Endothelial cell of umbilical vein (primary cell): ENCODE measurements around the gene PHAF1. TPM values are rescaled to one million over a fixed set of nuclear protein-coding genes. Genes with fewer than 3 reads are reported as not detected.

ENCODE experiments used
- BruUV-seq: library from RNA; stranded (reverse); fragments of 400-500 nt; replicated peaks from 2 replicates; lab custom pipeline; 2021; lab: Mats Ljungman, UMichigan
- CTCF ChIA-PET: fragments of 300-600, 350-600 bp; sonication (Branson Sonifier 250); formaldehyde crosslinking; loops from one replicate; lab custom pipeline; 2021; ENCODE audit warnings: antibody characterized with exemption, inconsistent platforms; lab: Charles Lee
- POLR2A ChIA-PET: fragments of 300-600, 350-600 bp; sonication (Branson Sonifier 250); formaldehyde crosslinking; loops from one replicate; lab custom pipeline; 2021; ENCODE audit warnings: antibody characterized with exemption, inconsistent platforms; lab: Charles Lee
- DNase-seq: peaks from one replicate; pipeline ENCODE4 v3.0.0-alpha.2; 2011; ENCODE audit warnings: low read depth, low spot score
- FAIRE-seq: peaks from 2 replicates; lab custom pipeline; 2011; peaks lifted over from hg19 to GRCh38; lab: Jason Lieb, UNC
- H2AFZ ChIP-seq: 2 replicates; pipeline ENCODE4 v1.6.0; 2012; ENCODE audit warnings: low read depth, low read length, control low read depth, inconsistent platforms
- H3K27ac ChIP-seq: 2 replicates; pipeline ENCODE4 v1.5.1; 2011; ENCODE audit warnings: low read depth, mild to moderate bottlenecking, control low read depth, low read length, moderate library complexity; ENCODE audit not compliant: insufficient read depth
- H3K27me3 ChIP-seq, 2 experiments: 2 replicates each; pipeline versions ENCODE4 v1.6.0 to v1.6.1; 2011; ENCODE audit warnings: low read length in 2 of 2, mixed read lengths in 1 of 2; ENCODE audit not compliant: control insufficient read depth in 2 of 2, insufficient read depth in 2 of 2
- H3K36me3 ChIP-seq, 2 experiments: 2 replicates in 1 of 2; 3 replicates in 1 of 2; pipeline ENCODE4 v1.5.1; 2011; ENCODE audit warnings: low read length in 2 of 2, mild to moderate bottlenecking in 1 of 2, moderate library complexity in 1 of 2; ENCODE audit not compliant: control insufficient read depth in 2 of 2, insufficient read depth in 2 of 2; ENCODE audit errors: extremely low read depth in 1 of 2
- H3K4me1 ChIP-seq: 3 replicates; pipeline ENCODE4 v1.5.1; 2011; ENCODE audit warnings: mild to moderate bottlenecking, low read length; ENCODE audit not compliant: control insufficient read depth, insufficient read depth; ENCODE audit errors: extremely low read depth
- H3K4me2 ChIP-seq: 2 replicates; pipeline ENCODE4 v1.6.1; 2011; ENCODE audit warnings: low read length, control low read depth, mixed read lengths; ENCODE audit not compliant: insufficient read depth
- H3K4me3 ChIP-seq, 3 experiments: fragments of 200-600 bp in 1 of 3; sonication (generic), shearing (Covaris generic) in 1 of 3; replicated peaks in 1 of 3; 2 replicates each; pipeline ENCODE4 v1.5.1; 2011 to 2016; ENCODE audit warnings: control low read depth in 3 of 3, low read length in 3 of 3, mild to moderate bottlenecking in 2 of 3, inconsistent platforms in 1 of 3, low read depth in 1 of 3, moderate library complexity in 1 of 3; ENCODE audit not compliant: insufficient read depth in 1 of 3
- H3K79me2 ChIP-seq: 2 replicates; pipeline ENCODE4 v1.6.0; 2012; ENCODE audit warnings: low read length, inconsistent platforms; ENCODE audit not compliant: control insufficient read depth, insufficient read depth
- H3K9ac ChIP-seq: replicated peaks from 2 replicates; pipeline ENCODE3; 2011; ENCODE audit warnings: low read length, control low read depth; ENCODE audit not compliant: insufficient read depth; ENCODE audit errors: extremely low read depth
- H3K9me1 ChIP-seq: replicated peaks from 3 replicates; pipeline ENCODE4 v1.6.0; 2011; ENCODE audit warnings: mild to moderate bottlenecking, low read length; ENCODE audit not compliant: control insufficient read depth, insufficient read depth; ENCODE audit errors: extremely low read depth
- H3K9me3 ChIP-seq: replicated peaks from 2 replicates; pipeline ENCODE4 v1.5.1; 2012; ENCODE audit warnings: low read length, inconsistent platforms; ENCODE audit not compliant: control insufficient read depth, insufficient read depth
- H4K20me1 ChIP-seq: replicated peaks from 2 replicates; pipeline ENCODE3; 2011; ENCODE audit warnings: mild to moderate bottlenecking, low read length; ENCODE audit not compliant: control insufficient read depth, insufficient read depth; ENCODE audit errors: extremely low read depth
- EZH2 ChIP-seq: IDR thresholded peaks from 2 replicates; pipeline ENCODE4 v1.6.1; 2012; ENCODE audit warnings: borderline replicate concordance, low read depth, mild to moderate bottlenecking, moderate library complexity, low read length, inconsistent platforms; ENCODE audit not compliant: severe bottlenecking
- FOS ChIP-seq: IDR thresholded peaks from 2 replicates; pipeline ENCODE4 v1.6.1; 2011; ENCODE audit warnings: mild to moderate bottlenecking, low read length, moderate library complexity, borderline replicate concordance; ENCODE audit not compliant: insufficient read depth
- JUN ChIP-seq: IDR thresholded peaks from 2 replicates; pipeline ENCODE4 v1.6.1; 2011; ENCODE audit warnings: borderline replicate concordance, low read depth; ENCODE audit not compliant: insufficient read length, insufficient read depth
- MYC ChIP-seq: IDR thresholded peaks from one replicate; pipeline ENCODE4 v1.6.1; 2011; ENCODE audit warnings: mild to moderate bottlenecking, low read depth, low read length
- POLR2A ChIP-seq: IDR thresholded peaks from 2 replicates; pipeline ENCODE4 v1.6.1; 2012; ENCODE audit warnings: low read depth, mild to moderate bottlenecking, control low read depth, low read length
- dilution Hi-C: fragments of 300-500 bp; cut with MboI; formaldehyde crosslinking; loops from one replicate; pipeline ENCODE4 v1.15.0; 2019; ENCODE audit warnings: low sequenced_read_pairs; ENCODE audit not compliant: extremely low pct_ligation_motif_present
- intact Hi-C: fragments of 100-400 bp; cut with micrococcal nuclease; formaldehyde crosslinking; loops from one replicate; pipeline ENCODE4 v1.10.0; 2022
- polyA plus RNA-seq, 4 experiments: library from polyadenylated mRNA; depleted of rRNA in 3 of 4; stranded (reverse) in 3 of 4; unstranded in 1 of 4; fragments of >200 nt; gene quantifications; 2 replicates each; pipeline versions ENCODE4 v1.2.1 to v1.2.3, GENCODE V29; 2011 to 2012; ENCODE audit warnings: missing spikeins in 1 of 4
- total RNA-seq: library from RNA; stranded (reverse); gene quantifications from 2 replicates; pipeline ENCODE4 v1.2.3, GENCODE V29; 2021
- TF ChIP-seq, protein P1 (sequence below), 2 donors: IDR thresholded peaks; 1 replicate in 1 of 2; 2 replicates in 1 of 2; pipeline ENCODE4 v1.5.1; 2011; ENCODE audit warnings: low read length in 2 of 2, mild to moderate bottlenecking in 2 of 2, moderate library complexity in 2 of 2, control low read depth in 1 of 2, inconsistent platforms in 1 of 2, low read depth in 1 of 2; ENCODE audit not compliant: insufficient read depth in 1 of 2; ENCODE audit errors: extremely low read depth in 1 of 2
- TF ChIP-seq, protein P2 (sequence below): IDR thresholded peaks from 2 replicates; pipeline ENCODE4 v1.6.1; 2011; ENCODE audit not compliant: insufficient read depth, insufficient read length

PHAF1 gene
- total and polyA plus RNA-seq, 2 donors (not counting 3 experiments of a cell fraction or from before 2014, with no cell fraction given), result 18.5 to 21.9 TPM

DNA sequence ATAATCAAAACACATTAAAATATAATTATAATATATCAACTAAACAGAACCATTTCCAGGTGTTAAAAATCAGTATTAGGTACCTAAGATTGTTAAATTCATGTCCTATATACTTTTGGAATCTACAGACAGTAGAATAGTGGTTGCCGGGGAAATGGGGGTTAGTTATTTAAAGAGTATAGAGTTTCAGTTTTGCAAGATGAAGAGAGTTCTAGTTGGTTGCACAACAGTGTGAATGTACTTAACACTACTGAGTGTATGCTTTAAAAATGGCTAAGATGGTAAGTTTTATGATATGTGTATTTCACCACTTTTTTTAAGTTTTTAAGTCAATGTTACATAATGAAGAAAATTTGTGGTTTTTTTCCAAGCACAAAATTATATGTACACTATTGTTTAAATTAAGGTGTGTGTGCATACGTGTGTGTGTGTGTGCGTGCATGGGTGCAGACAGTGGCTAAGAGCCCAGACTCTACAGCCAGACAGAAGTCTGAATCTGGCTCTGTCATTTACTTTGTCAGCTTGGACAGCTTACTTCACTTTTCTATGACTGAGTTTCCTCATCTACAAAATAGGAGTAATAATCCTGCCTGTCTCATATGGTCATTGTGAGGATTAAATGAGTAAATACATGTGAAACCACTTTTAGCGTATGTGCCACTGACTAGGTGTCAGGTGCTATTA is 25.3 kb upstream of the PHAF1 start:
- intact Hi-C loops (no loop called here), dilution Hi-C loops (no loop called here)
- no peaks in the 10 kb centered on the region for H3K9me3 ChIP-seq
- no peak overlapping the region for H2AFZ ChIP-seq
- no peak for TF ChIP-seq JUN
- TF ChIP-seq FOS, result no peak
- no peak for TF ChIP-seq POLR2A
- TF ChIP-seq, protein P1, sequence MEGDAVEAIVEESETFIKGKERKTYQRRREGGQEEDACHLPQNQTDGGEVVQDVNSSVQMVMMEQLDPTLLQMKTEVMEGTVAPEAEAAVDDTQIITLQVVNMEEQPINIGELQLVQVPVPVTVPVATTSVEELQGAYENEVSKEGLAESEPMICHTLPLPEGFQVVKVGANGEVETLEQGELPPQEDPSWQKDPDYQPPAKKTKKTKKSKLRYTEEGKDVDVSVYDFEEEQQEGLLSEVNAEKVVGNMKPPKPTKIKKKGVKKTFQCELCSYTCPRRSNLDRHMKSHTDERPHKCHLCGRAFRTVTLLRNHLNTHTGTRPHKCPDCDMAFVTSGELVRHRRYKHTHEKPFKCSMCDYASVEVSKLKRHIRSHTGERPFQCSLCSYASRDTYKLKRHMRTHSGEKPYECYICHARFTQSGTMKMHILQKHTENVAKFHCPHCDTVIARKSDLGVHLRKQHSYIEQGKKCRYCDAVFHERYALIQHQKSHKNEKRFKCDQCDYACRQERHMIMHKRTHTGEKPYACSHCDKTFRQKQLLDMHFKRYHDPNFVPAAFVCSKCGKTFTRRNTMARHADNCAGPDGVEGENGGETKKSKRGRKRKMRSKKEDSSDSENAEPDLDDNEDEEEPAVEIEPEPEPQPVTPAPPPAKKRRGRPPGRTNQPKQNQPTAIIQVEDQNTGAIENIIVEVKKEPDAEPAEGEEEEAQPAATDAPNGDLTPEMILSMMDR (IDR thresholded peaks at IDR 0.05; ENCODE audit: extremely low read depth in 1 of 2, insufficient read depth in 1 of 2, low read depth in 1 of 2, low read length in 2 of 2), result no peak
- no peak for TF ChIP-seq MYC
- TF ChIP-seq EZH2, result no peak
- TF ChIP-seq, protein P2, sequence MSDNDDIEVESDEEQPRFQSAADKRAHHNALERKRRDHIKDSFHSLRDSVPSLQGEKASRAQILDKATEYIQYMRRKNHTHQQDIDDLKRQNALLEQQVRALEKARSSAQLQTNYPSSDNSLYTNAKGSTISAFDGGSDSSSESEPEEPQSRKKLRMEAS, result no peak
- peaks cover 2% of the 10 kb centered on the region for H4K20me1 ChIP-seq
- no peaks in the 10 kb centered on the region for H3K9me1 ChIP-seq
- no peaks in the 10 kb centered on the region for H3K4me1 ChIP-seq
- H3K36me3 ChIP-seq, result peaks cover 0 to 10% of the 10 kb centered on the region in 2 experiments
- no peak overlapping the region for H3K4me3 ChIP-seq
- FAIRE-seq, result no peak
- no peak overlapping the region for H3K4me2 ChIP-seq
- ChIA-PET POLR2A (no interaction called here), CTCF (no interaction called here)
- no peak overlapping the region for H3K9ac ChIP-seq
- H3K27ac ChIP-seq, result no peak overlapping the region
- H3K79me2 ChIP-seq, result peaks cover 37% of the 10 kb centered on the region
- BruUV-seq, result no TSS peak
- no peaks in the 10 kb centered on the region for H3K27me3 ChIP-seq
- DNase-seq, result no peak
